Omental fat pad (tissue), 4 donors: ENCODE measurements around the gene FADS1. TPM values are rescaled to one million over a fixed set of nuclear protein-coding genes. Genes with fewer than 3 reads are reported as not detected.
A peak's percentile ranks its signal among the peaks of the same experiment; 100 is the strongest.

Experiments
- ATAC-seq: fragments of 150-250 bp; one replicate; pipeline ENCODE4 v1.9.1; 2016; ENCODE audit warnings: mild to moderate bottlenecking, moderate library complexity; ENCODE audit not compliant: low FRiP score
- DNase-seq: peaks from one replicate; pipeline ENCODE4 v3.0.0-alpha.2; 2019; ENCODE audit warnings: low spot score
- total RNA-seq, 4 donors: library from RNA; depleted of rRNA; stranded (reverse); fragments of >200 nt; gene quantifications; one replicate each; pipeline ENCODE4 v1.1.0, GENCODE V29; 2016
- TF ChIP-seq, protein P1 (sequence below), 3 donors: fragments of 450-650 bp; IDR thresholded peaks; one replicate each; pipeline ENCODE4 v1.5.1; 2016 to 2017; ENCODE audit warnings: antibody characterized with exemption in 3 of 3, mild to moderate bottlenecking in 3 of 3, moderate library complexity in 2 of 3

The FADS1 gene
- total RNA-seq, 4 donors from 2014 or later = 20.1 to 49.1 (median 22.0) TPM

DNA sequence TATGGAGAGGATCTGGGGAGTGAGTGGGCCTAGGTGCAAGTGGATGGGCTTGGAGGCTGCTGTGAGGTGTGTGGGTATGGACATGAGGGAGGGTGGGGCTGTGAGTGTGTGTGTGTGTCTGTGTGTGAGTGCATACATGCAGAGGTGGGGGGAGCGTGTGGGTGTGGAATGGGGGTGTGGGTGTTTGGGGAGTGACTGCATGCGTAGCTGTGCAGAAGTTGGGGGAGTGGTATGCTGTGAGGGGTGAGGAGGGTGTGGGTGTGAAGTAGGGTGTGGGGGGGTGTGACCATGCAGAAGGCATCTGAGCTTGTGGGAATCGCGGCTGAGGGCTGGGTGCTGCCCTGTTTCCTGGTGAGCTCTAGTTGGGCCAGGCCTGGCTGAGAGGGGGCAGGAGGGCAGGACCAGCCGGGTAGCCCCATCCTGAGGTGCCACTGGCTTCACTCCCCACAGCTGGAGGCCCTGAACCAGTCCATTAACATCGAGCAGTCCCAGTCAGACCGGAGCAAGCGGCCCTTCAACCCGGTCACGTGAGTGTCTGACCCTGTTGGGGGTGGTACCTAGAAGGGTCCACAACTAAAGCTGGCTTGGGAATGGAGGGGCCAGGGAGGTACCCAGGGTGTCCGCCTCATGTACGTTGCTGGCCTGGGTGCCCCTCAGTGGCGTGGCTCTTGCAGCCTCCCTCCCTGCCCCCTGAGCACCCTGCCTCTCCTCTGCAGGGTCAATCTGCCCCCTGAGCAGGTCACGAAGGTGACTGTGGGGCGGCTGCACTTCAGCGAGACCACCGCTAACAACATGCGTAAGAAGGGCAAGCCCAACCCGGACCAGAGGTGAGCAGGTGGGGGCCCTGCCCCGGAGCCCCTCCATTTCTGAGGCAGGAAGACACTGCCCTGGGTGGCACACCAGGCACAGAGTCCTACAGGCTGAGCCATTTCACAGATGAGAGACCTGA lies 40.9 kb downstream of the FADS1 start:
- TF ChIP-seq, protein P1, sequence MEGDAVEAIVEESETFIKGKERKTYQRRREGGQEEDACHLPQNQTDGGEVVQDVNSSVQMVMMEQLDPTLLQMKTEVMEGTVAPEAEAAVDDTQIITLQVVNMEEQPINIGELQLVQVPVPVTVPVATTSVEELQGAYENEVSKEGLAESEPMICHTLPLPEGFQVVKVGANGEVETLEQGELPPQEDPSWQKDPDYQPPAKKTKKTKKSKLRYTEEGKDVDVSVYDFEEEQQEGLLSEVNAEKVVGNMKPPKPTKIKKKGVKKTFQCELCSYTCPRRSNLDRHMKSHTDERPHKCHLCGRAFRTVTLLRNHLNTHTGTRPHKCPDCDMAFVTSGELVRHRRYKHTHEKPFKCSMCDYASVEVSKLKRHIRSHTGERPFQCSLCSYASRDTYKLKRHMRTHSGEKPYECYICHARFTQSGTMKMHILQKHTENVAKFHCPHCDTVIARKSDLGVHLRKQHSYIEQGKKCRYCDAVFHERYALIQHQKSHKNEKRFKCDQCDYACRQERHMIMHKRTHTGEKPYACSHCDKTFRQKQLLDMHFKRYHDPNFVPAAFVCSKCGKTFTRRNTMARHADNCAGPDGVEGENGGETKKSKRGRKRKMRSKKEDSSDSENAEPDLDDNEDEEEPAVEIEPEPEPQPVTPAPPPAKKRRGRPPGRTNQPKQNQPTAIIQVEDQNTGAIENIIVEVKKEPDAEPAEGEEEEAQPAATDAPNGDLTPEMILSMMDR (IDR thresholded peaks at IDR 0.05) = no peak
- peak; percentile 39 for ATAC-seq
- no peak for DNase-seq

- TF ChIP-seq, protein P1 (IDR thresholded peaks at IDR 0.05) = no peak
- ATAC-seq (no peak), DNase-seq (no peak)
Measured at GRCh38 chr11:61775106-61775505, 41.7 kb downstream of the FADS1 start.

GRCh38 chr11:61774411-61774810 lies 42.4 kb downstream of the FADS1 start:
- ATAC-seq = no peak
- TF ChIP-seq, protein P1 (IDR thresholded peaks at IDR 0.05) = no peak
- no peak for DNase-seq

GRCh38 chr11:61773809-61774208 lies 43.0 kb downstream of the FADS1 start:
- TF ChIP-seq, protein P1 (IDR thresholded peaks at IDR 0.05) = no peak
- DNase-seq = no peak
- no peak for ATAC-seq

DNA sequence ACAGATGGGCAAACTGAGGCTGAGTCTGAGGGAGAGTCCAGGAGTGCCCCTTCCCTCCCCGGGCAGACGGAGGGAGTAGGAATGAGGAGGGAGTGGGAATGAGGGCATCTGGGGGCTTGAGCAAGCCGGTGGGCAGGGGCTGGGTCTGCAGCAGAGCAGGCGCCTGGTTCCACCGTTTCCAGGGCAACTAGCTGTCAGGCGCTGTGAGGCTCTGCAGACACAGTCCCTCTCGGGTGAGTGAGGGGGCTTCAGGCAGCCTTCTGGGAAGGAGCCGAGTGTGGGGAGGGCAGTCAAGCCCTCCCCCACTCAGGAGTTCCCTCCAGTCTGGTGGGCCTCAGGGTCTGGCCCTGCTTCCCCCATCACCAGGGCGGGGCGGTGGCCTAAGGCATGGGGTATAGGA lies 43.4 kb downstream of the FADS1 start:
- DNase-seq (no peak), ATAC-seq (no peak)
- TF ChIP-seq, protein P1 (IDR thresholded peaks at IDR 0.05) = no peak

GRCh38 chr11:61771985-61772455 lies 44.8 kb downstream of the FADS1 start:
- DNase-seq (no peak), ATAC-seq (peak; percentile 16)
- TF ChIP-seq, protein P1 (IDR thresholded peaks at IDR 0.05) = no peak
